NT2/D1 (cell line): ENCODE measurements around the gene SNX14.

Source experiments
- DNase-seq: peaks from one replicate; pipeline ENCODE4 v3.0.0-alpha.2; 2011; ENCODE audit warnings: low read depth, low spot score
- H3K27me3 ChIP-seq: 2 replicates; pipeline ENCODE4 v1.6.0; 2011; ENCODE audit warnings: mild to moderate bottlenecking; ENCODE audit not compliant: insufficient read length, insufficient read depth
- H3K36me3 ChIP-seq: 2 replicates; pipeline ENCODE4 v1.6.1; 2011; ENCODE audit warnings: mild to moderate bottlenecking, low read length, mixed read lengths; ENCODE audit not compliant: insufficient read depth, insufficient read length
- H3K4me1 ChIP-seq: 2 replicates; pipeline ENCODE4 v1.5.1; 2011; ENCODE audit not compliant: insufficient read depth, insufficient read length
- H3K4me3 ChIP-seq: 2 replicates; pipeline ENCODE4 v1.5.1; 2011; ENCODE audit warnings: low read depth; ENCODE audit not compliant: insufficient read length
- H3K9ac ChIP-seq: 2 replicates; pipeline ENCODE4 v1.6.0; 2011; ENCODE audit warnings: low read depth; ENCODE audit not compliant: insufficient read length
- H3K9me3 ChIP-seq: 2 replicates; pipeline ENCODE4 v1.5.1; 2011; ENCODE audit warnings: mild to moderate bottlenecking, low read length; ENCODE audit not compliant: insufficient read depth
- SUZ12 ChIP-seq: IDR thresholded peaks from 2 replicates; pipeline ENCODE4 v1.6.1; 2011; ENCODE audit not compliant: insufficient read length, insufficient read depth; ENCODE audit errors: extremely low read depth
- YY1 ChIP-seq: IDR thresholded peaks from 2 replicates; pipeline ENCODE4 v1.6.1; 2011; ENCODE audit not compliant: insufficient read length, insufficient read depth
- ZNF274 ChIP-seq: IDR thresholded peaks from 2 replicates; pipeline ENCODE4 v1.6.1; 2011; ENCODE audit warnings: mild to moderate bottlenecking, low read depth, low read length

SNX14 gene

DNA sequence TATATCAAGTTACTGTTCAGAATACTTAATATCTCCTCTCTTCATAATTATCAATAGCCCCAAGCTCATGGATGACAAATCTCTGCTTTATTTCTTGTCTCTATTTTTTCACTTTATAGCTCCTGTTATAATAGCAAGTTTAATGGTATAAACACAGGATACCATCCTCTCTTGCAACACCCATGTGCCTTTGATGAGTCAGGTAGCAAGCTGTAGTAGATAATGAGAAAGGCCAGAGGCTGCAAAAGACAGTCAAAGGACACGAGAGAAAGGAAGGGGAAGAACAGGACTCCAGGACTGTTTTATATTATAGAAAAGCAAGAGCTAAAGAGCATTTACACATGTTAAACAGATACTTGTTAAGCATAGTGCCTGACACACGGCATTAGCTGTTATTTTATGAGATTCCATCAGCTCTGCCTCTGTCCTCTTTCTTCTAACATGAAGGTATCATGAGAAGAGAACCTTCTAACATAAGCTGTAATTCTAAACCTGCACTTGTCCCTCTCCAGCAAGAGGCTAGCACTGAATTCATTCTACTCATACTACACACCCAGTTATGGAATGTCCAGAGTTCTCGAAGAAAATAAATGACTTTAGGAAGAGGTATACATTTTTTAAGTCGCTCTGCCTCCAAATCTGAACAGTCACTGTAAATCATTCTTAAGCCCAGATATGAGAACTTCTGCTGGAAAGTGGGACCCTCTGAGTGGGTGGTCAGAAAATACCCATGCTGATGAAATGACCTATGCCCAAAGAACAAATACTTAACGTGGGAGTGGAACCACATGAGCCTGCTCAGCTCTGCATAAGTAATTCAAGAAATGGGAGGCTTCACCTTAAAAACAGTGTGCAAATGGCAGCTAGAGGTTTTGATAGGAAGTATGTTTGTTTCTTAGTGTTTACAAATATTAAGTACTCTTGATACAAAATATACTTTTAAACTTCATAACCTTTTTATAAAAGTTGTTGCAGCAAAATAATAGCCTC is 98.8 kb downstream of the SNX14 start:
- Histone ChIP-seq H3K4me3 (no peak overlapping the region), H3K9ac (no peak overlapping the region), H3K4me1 (no peaks in the 10 kb centered on the region), H3K9me3 (peaks cover 12% of the 10 kb centered on the region; the same call in 1 of the 2 replicates), H3K36me3 (no peaks in the 10 kb centered on the region), H3K27me3 (no peaks in the 10 kb centered on the region)
- DNase-seq = no peak
- no peak for TF ChIP-seq ZNF274
- no peak for TF ChIP-seq SUZ12
- TF ChIP-seq YY1 = no peak

DNA sequence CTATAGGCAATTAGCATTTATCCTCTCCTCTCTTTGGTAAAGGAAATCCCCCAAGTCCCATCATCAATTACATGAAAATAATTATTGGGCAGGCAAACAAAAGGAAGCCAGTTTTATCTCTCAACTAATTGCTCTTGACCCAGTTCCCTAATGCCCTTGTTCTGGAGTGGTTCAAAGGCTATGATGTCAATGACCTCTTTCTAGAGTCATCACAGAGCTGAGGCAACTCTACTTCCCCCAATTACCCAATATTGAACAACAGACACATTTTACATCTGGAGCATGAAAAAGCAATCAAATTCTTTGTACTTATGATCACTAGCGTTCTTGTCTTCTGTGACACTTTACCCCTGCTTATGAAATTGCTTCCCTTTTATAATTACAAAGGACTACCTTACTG is 100.3 kb downstream of the SNX14 start:
- Histone ChIP-seq H3K9ac (no peak overlapping the region), H3K27me3 (no peaks in the 10 kb centered on the region), H3K4me1 (no peaks in the 10 kb centered on the region), H3K9me3 (peaks cover 12% of the 10 kb centered on the region; the same call in 1 of the 2 replicates), H3K36me3 (no peaks in the 10 kb centered on the region), H3K4me3 (no peak overlapping the region)
- DNase-seq = no peak
- TF ChIP-seq YY1 = no peak
- TF ChIP-seq ZNF274 = no peak
- TF ChIP-seq SUZ12 = no peak

DNA sequence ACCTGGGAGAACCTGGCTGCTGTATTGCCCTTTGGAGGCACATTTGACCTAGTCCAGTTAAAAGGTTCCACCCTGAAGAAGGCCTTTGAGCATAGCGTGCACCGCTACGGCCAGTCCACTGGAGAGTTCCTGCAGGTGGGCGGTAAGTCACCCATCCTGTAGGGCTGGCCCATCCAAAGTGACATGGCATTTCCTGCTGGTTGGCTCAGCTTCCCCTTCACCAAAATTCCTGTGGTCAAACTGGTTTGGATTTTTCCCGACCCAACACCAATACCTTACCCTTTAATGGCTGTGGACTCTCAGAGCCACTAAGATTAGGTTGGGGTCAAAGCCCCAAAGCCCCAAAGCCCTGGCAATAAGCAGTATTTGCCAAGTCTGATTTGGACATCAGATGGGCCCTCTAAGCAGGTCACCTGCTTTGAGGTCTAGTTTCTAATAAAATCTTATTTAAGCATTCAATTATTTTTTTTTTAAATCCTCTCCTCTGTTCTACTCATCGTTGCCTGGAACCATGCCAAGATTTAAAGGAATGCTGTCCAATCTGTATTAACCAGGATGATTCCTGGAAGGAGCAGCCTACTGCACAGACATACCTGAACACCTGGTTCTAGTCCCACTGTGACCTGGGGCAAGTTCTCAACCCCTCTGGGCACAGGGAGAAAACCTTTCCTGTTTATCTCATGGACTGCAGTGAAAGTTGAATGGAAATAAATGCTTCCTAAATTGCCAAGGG is 103.0 kb downstream of the SNX14 start:
- no peak overlapping the region for H3K4me3 ChIP-seq
- DNase-seq = no peak
- H3K9ac ChIP-seq = no peak overlapping the region
- no peaks in the 10 kb centered on the region for H3K36me3 ChIP-seq
- no peaks in the 10 kb centered on the region for H3K4me1 ChIP-seq
- no peaks in the 10 kb centered on the region for H3K27me3 ChIP-seq
- TF ChIP-seq YY1 (no peak), SUZ12 (no peak), ZNF274 (no peak)
- no peaks in the 10 kb centered on the region for H3K9me3 ChIP-seq

DNA sequence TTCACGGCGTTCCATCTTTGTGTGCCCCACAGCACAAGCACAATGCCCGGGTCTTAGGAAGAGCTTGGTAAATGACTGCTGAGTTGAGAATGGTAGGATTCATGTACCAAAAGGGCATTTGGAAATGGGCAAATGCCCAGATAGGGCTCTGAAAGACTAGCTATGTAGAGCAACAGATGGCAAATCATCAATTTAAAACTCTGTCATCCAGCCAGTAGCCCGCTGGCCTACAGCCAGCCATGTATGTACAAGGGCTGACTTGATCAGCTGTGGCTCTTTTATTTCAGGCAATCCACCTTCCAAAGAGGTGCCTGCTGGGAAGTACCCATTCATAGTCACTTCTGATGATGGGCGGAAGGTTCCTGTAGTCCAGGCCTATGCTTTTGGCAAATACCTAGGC is 108.7 kb downstream of the SNX14 start:
- no peaks in the 10 kb centered on the region for H3K9me3 ChIP-seq
- H3K4me3 ChIP-seq = no peak overlapping the region
- no peak for DNase-seq
- H3K4me1 ChIP-seq = no peaks in the 10 kb centered on the region
- H3K9ac ChIP-seq = no peak overlapping the region
- TF ChIP-seq SUZ12 (no peak), YY1 (no peak), ZNF274 (no peak)
- no peaks in the 10 kb centered on the region for H3K36me3 ChIP-seq
- no peaks in the 10 kb centered on the region for H3K27me3 ChIP-seq

DNA sequence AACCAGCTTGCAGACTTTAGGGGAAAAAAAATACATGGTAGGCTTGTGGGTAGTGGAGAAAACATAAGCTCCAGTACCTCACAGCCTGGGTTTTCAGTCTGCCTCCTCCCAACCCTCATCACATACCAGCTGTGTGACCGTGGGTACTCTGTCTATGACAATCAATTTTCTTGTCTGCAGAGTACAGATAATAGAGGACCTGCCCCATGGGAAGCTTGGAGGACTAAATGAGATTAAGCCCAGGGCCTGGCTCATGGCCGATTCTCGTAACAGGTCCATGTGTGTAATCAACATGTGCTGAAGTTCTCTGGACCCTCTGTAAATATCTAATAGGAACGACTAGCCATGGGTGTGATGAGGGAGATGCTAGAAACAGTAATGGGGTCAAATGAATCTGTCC is 109.8 kb downstream of the SNX14 start:
- H3K9ac ChIP-seq = no peak overlapping the region
- TF ChIP-seq ZNF274 (no peak), YY1 (no peak), SUZ12 (no peak)
- no peak overlapping the region for H3K4me3 ChIP-seq
- H3K36me3 ChIP-seq = no peaks in the 10 kb centered on the region
- no peaks in the 10 kb centered on the region for H3K4me1 ChIP-seq
- no peaks in the 10 kb centered on the region for H3K27me3 ChIP-seq
- DNase-seq = no peak
- no peaks in the 10 kb centered on the region for H3K9me3 ChIP-seq

DNA sequence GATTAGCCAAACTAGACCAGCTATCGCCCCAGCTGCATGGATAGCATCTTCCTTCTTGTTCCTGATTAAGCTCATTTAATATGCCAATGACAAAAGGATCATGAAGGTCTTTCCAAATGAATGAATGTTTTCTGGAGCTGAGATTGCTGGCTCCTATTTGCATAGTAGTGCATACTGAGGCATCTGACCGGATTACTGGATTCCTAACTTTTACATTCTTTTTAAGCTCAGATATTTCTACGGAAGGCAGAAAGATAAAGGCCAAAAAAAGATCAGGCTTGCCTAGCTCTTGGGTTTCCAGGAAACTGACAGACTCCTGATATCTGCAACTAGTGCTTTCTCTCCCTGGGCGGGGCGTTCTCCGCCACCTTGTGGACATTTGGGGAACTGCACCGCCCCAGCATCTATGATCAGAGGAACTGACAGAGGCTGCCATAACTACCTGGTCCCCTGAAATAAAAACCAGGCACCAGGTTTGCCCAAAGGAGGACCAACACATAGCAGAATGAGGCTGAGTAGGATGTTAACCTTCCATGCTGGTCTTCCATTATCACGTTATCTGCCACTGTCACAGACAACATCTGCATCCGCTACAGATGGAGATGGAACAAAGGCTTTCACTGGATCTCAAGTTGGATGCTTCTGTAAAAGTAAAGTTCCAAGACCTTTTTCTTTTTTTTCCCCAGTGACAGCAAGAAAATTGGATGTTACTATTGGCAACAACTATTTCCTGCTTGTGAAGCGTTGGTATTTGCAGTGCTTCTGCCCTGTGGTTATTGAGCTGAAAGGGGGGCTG is 110.6 kb downstream of the SNX14 start:
- Histone ChIP-seq H3K4me1 (no peaks in the 10 kb centered on the region), H3K9me3 (no peaks in the 10 kb centered on the region), H3K27me3 (no peaks in the 10 kb centered on the region), H3K4me3 (no peak overlapping the region), H3K36me3 (no peaks in the 10 kb centered on the region), H3K9ac (no peak overlapping the region)
- TF ChIP-seq SUZ12 (no peak), ZNF274 (no peak), YY1 (no peak)
- DNase-seq = peak; percentile 8
